HG03135 (cell line): ENCODE measurements around the gene PTGES3L.

Experiments
- ATAC-seq: cut with Tn5 transposase; IDR thresholded peaks from one replicate; pipeline ENCODE4 v1.9.1; 2021; ENCODE audit warnings: mild to moderate bottlenecking, moderate library complexity; ENCODE audit not compliant: unreplicated experiment

Gene PTGES3L

DNA sequence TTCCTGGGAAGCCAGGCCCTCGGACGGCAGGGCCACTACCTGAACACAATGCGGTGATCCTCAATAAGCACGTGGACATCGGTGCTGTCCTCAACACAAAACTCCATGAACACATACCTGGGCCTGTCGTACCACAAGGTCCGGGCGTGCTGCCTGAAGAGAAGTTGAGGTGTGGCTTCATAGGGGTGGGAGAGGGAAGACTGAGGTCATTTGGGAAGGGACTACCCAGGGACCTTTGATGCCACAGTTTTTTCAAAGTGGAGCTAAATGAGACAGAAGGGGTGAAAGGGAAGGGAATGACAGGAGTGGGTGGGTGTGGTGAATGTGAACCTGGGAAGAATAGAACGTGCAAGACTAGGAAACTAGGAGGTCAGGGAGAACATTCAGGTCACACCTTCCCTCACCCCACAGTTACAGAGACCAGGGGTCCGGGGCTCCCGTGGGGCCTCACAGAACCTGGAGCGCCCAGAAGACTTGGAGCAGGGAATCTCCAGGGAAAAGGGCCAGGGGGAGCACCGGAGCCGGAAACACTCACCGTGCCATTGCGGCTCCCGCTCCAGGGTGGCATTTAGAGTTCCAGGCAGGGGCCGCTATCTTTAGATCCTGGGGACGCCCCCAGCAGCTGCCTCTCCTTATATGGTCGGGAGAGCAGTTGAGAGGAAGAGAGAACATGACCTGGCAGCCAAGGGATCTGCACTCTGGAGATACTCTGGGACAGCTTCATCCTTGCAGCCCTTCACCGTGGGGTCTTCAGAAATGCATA is at the start of gene PTGES3L:
PTGES3L (minus strand) TSS at position 570 of the 763 bp plus-strand sequence; CDS start at position 543, 27 bp downstream.
- peak; percentile 41 for ATAC-seq

DNA sequence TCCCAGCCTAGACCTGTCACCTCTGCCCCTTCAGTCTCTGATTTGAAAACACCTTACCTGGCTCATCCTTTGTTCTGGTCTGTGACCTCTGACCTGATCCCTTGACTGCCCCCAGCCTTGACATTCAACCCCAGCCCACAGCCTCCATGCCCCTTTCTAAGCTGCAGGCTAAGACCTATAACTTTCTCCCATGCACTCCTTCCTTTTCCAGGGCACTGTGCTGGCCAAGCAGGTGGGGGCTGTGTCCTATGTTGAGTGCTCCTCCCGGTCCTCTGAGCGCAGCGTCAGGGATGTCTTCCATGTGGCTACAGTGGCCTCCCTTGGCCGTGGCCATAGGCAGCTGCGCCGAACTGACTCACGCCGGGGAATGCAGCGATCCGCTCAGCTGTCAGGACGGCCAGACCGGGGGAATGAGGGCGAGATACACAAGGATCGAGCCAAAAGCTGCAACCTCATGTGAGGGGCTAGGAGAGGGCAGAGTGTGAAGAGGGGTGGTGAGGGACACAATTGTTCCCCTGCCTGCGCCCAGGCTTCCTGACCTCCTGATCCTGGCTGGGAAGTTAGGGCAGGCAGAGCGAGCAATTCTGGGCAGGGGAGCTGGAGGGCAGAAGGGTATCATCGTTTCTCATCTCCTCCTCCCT is 48.5 kb upstream of the PTGES3L start:
- ATAC-seq = no peak

DNA sequence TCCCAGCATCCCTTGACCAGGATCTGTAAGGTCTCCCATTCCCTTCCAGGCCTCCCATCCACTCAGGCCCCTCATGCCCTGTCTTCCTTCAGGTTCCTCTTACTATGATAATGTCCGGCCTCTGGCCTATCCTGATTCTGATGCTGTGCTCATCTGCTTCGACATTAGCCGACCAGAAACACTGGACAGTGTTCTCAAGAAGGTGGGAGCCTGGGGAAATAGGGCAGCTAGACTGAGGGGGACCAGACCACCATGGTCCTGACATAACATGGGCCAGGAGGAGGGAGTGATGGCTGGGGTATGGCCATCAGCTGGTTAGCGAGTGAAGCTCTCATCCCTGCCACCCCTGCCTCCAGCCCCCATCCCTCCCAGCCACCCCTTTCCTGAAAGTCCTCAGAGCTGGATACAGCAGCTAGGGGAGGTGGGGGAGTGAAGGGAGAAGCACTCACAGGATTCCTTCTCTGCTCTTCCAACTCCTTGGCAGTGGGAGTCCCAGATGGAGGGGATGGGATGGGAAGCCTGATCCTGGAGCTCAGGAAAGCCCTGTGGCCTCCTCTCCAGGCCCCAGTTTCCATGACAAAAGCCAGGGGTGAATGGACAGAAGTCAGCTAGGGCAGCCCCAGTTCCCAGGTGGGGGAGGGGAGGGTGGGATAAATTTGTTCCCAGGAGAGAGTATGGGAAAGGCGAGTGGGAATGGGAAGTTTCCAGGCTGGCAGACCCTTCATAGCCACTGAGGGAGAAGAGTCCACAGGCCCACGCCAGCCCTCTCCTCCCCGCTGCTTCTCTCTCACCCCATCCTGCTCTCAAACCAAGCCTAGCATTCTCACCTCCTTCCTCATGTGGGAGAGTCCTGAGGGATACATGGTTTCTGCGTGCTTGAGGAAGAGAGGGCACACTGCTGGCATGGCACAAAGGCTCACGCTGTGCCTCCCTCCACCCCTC is 47.5 kb upstream of the PTGES3L start:
- ATAC-seq = no peak

DNA sequence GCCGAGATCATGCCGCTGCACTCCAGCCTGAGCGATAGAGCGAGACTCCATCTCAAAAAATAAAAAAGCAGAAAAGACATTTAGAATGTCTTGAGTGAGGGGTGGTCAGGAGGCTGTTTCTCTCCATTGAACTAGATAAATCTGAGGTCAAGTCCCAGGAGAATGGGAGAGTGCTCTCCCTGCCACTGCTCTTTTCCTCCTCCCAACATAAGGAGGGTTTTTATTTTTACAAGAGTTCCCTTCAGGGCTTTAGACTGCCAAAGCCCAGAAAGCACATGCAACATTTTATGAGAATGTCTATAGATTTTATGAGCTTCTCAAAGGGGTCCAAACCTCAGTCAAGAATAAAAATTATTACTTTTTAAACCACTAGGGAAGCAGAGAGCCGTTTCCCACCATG is 46.7 kb upstream of the PTGES3L start:
- ATAC-seq = no peak

DNA sequence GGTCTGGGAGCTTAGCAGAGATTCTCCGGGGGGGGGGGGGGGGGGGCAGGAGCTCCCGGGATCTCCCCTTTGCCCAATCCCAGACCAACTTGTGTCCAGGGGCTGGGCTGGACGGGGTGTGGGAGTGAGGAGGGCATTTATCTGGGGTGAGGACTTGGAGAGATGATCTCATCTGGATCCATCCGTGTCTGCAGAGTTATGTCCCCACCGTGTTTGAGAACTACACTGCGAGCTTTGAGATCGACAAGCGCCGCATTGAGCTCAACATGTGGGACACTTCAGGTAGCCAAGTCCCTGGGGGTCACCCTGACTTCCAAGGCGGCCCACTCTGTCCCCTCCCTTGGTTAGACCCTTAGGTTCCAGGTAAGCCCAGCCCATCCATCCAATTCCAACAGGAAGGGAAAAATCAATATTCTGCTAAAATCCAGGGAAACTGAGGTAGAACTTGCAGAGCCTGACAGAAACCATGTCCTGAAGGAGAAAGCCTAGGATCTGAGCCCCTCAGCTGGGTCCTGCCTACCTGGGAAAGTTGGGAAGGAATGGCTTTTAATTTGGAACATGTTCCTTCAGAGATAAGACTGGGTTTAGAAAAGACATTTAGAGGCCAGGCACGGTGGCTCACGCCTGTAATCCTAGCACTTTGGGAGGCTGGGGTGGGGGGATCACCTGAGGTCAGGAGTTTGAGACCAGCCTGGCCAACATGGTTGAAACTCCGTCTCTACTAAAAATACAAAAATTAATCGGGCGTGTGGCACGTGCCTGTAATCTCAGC is 46.1 kb upstream of the PTGES3L start:
- no peak for ATAC-seq

- ATAC-seq = no peak
These were observed 45.4 kb upstream of the PTGES3L start for GRCh38 chr17:43025290-43025657.

GRCh38 chr17:43024407-43025289 is 44.8 kb upstream of the PTGES3L start, which contains the start of gene RND2:
TSS of gene RND2 (plus strand) at chr17:43025231. CDS start at chr17:43025348, 117 bp downstream.
- ATAC-seq = peak; percentile 47

DNA sequence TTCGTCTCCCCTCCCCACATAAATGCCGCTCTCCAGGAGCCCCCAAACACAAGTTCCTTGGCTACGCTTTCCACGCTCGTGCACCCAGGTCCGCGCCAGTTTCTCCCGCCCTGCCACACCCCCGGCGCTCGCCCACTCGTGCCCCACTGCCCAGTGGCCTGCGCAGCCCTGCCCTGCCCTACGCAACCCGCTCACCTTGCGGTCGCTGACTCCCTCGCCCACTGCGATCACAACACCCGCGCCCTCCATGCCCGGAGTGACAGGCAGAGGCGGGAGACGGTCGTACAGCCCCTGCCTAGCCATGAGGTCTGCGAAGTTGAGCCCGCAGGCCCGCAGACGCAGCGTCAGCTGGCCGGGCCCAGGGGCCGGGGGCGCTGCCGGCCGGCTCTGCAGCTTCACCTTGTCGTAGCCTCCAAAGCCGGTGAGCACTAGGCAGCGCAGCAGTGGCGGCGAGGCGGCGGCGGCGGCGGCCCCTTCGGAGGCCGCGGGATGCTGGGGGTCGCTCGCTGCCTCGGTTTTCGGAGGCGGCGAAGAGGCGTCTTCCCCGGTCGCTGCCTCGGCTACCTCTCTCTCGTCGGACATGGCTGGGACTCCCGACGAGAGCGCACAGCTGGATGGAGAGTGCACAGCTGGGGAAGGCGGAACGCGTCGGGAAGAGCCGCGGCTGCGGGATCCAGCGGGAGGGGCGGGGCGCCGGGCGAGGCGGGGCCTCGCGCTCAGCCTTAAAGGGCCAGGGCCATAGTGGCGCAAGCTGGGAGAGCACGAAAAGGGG is 42.0 kb upstream of the PTGES3L start, which contains the start of gene VAT1:
VAT1 (minus strand) TSS at position 645 of the 772 bp plus-strand sequence; CDS start at position 582, 63 bp downstream.
- ATAC-seq = no peak

GRCh38 chr17:43020789-43021740 is 41.2 kb upstream of the PTGES3L start:
- no peak for ATAC-seq

DNA sequence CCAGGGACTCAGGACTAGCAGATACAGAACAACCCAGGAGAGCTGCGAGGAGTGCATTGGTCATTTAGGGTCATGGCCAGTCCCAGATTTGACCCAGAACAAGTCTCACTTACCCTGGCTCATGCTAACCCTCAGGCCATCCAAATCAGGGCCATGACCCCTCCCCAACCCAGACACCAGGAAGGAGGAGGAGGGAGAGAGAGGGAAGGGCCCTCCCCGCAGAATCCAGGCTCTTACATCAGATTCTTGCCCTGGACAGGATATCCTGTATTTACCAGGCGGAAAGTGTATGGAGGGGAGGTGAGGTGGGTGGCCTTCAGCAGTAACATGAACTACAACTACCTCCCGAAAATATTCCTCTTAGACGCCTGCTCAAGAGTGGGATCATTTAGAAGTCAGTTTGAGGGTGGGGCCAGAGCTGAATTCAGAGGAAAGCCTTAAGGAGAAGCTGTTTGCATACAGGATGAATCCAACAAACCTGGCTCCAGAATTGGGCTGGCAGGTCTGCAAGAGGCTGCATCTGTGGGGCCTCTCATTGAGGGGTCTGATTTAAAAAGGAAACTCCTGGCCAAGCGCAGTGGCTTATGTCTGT is 40.2 kb upstream of the PTGES3L start:
- ATAC-seq = no peak

DNA sequence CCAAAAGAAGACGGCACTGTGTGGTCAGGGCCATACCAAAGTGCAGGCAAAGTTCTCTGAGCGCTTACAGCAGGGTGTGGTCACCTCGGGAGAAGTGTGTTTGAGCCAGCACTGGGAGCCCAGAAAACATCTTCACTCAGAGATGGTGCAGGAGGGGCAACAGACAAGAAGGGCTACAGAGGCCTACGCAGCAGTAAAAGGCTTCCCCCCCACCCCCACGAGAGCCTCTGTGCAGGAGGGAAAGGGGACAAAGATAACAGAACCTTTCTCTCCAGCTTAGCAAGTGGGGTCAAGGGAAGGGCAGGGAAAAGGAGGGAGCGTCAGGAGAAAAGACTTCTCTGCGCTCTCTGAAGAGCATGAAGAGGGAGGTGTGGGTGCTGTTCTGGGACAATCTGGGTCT is 39.5 kb upstream of the PTGES3L start:
- no peak for ATAC-seq

GRCh38 chr17:43018932-43019331 is 39.1 kb upstream of the PTGES3L start:
- no peak for ATAC-seq

- no peak for ATAC-seq
These were observed 38.4 kb upstream of the PTGES3L start for GRCh38 chr17:43018008-43018853.

DNA sequence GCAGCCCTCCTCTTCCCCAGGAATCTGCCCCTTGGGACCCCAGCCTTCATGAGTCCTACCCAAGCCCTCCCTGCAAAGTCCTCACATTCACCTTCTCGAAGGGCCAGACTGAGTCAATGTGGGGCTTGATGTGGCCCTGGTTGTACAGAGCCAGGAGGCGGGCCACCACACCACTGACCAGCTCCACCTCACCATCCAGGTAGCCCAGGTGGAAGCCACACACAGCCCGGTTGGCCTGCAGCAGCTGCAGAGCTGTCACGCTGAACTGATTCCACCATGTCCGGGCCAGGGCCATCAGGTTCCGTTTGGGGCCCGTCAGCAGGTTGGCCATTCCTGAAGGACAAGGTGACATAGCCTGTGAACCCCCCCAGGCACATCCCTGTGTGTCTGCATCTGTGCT is 36.3 kb upstream of the PTGES3L start:
- no peak for ATAC-seq

GRCh38 chr17:43015579-43015978 is 35.7 kb upstream of the PTGES3L start:
- ATAC-seq = no peak
